K562 (cell line): ENCODE data around the gene SHISAL1. TPM values are rescaled to one million over a fixed set of nuclear protein-coding genes. Genes with fewer than 3 reads are reported as not detected.

Source experiments
- ATAC-seq: fragments of 200-7000 bp; cut with Tn5 transposase; 3 replicates; pipeline ENCODE4 v1.9.1; 2020; ENCODE audit warnings: moderate library complexity
- BruUV-seq: library from RNA; stranded (reverse); fragments of 400-500 nt; replicated peaks from 2 replicates; lab custom pipeline; 2021; lab: Mats Ljungman, UMichigan
- CTCF ChIA-PET: fragments of 300-600 bp; formaldehyde crosslinking; extraction: SDS; loops from one replicate; lab custom pipeline; 2021; ENCODE audit warnings: low intra/inter-chr PET ratio; lab: Yijun Ruan, JAX
- POLR2A ChIA-PET: fragments of 300-600, 350-650 bp; sonication (Branson Sonifier 250); formaldehyde crosslinking; extraction: SDS; loops from one replicate; lab custom pipeline; 2021; ENCODE audit warnings: antibody characterized with exemption, inconsistent platforms; lab: Yijun Ruan, JAX
- DNase-seq, 4 experiments: peaks; one replicate each; pipeline versions ENCODE4 v3.0.0 to v3.0.0-alpha.2; 2011 to 2018; ENCODE audit warnings: low spot score in 3 of 4, mixed read lengths in 3 of 4; ENCODE audit errors: extremely low read depth in 1 of 4
- FAIRE-seq: peaks from 2 replicates; lab custom pipeline; 2011; peaks lifted over from hg19 to GRCh38; lab: Jason Lieb, UNC
- H2AFZ ChIP-seq: 2 replicates; pipeline ENCODE4 v1.6.0; 2011; ENCODE audit warnings: low read depth, low read length, control low read depth, inconsistent platforms
- H3K27ac ChIP-seq: fragments of 200-600 bp; 3 replicates; pipeline ENCODE4 v1.8.0; 2011; ENCODE audit warnings: low read depth, mild to moderate bottlenecking, control low read depth, inconsistent platforms, low read length, moderate library complexity, mixed read lengths; ENCODE audit errors: extremely low read depth
- H3K27me3 ChIP-seq, 2 experiments: fragments of 300-600 bp in 1 of 2; 2 replicates in 1 of 2; 3 replicates in 1 of 2; pipeline versions ENCODE4 v1.6.0 to v1.8.0; 2011; ENCODE audit warnings: inconsistent platforms in 2 of 2, low read length in 2 of 2, mild to moderate bottlenecking in 1 of 2, mixed read lengths in 1 of 2, moderate library complexity in 1 of 2; ENCODE audit not compliant: control insufficient read depth in 2 of 2, insufficient read depth in 2 of 2
- H3K36me3 ChIP-seq: fragments of 300-600 bp; 3 replicates; pipeline ENCODE4 v1.8.0; 2011; ENCODE audit warnings: mild to moderate bottlenecking, low read length, inconsistent platforms; ENCODE audit not compliant: control insufficient read depth, insufficient read depth
- H3K4me1 ChIP-seq, 2 experiments: fragments of 200-600 bp in 1 of 2; replicated peaks in 1 of 2; 2 replicates in 1 of 2; 3 replicates in 1 of 2; pipeline versions ENCODE4 v1.5.1 to v1.8.0; 2011; ENCODE audit warnings: inconsistent platforms in 2 of 2, low read length in 2 of 2, mild to moderate bottlenecking in 1 of 2, mixed read lengths in 1 of 2, moderate library complexity in 1 of 2; ENCODE audit not compliant: control insufficient read depth in 2 of 2, insufficient read depth in 2 of 2
- H3K4me2 ChIP-seq: 2 replicates; pipeline ENCODE4 v1.6.1; 2011; ENCODE audit warnings: low read length, control low read depth, inconsistent platforms, mixed read lengths; ENCODE audit not compliant: insufficient read depth
- H3K4me3 ChIP-seq: fragments of 200-600 bp; sonication (generic), shearing (Covaris generic); 2 replicates; pipeline ENCODE4 v1.5.1; 2016; ENCODE audit warnings: control low read depth, inconsistent platforms
- H3K79me2 ChIP-seq: fragments of 200-600 bp; 3 replicates; pipeline ENCODE4 v1.8.0; 2011; ENCODE audit warnings: low read length, inconsistent platforms; ENCODE audit not compliant: control insufficient read depth, insufficient read depth
- H3K9ac ChIP-seq, 2 experiments: 2 replicates each; pipeline versions ENCODE4 v1.6.0 to v1.6.1; 2011; ENCODE audit warnings: low read depth in 2 of 2, low read length in 2 of 2, control low read depth in 1 of 2, inconsistent platforms in 1 of 2, mild to moderate bottlenecking in 1 of 2, mixed read lengths in 1 of 2; ENCODE audit not compliant: insufficient read depth in 1 of 2
- H3K9me1 ChIP-seq: one replicate; pipeline ENCODE4 v1.6.0; 2011; ENCODE audit warnings: inconsistent platforms, mild to moderate bottlenecking, low read length, moderate library complexity; ENCODE audit not compliant: control insufficient read depth, insufficient read depth
- H3K9me3 ChIP-seq: replicated peaks from 2 replicates; pipeline ENCODE4 v1.5.1; 2011; ENCODE audit warnings: low read depth, low read length, inconsistent platforms; ENCODE audit not compliant: control insufficient read depth, insufficient read depth
- H4K20me1 ChIP-seq: replicated peaks from 2 replicates; pipeline ENCODE4 v1.6.1; 2011; ENCODE audit warnings: low read length, inconsistent platforms, mixed read lengths; ENCODE audit not compliant: control insufficient read depth, insufficient read depth
- CHCHD3 ChIP-seq: fragments of 250-450 bp; sonication (Bioruptor Pico); IDR thresholded peaks from 2 replicates; pipeline ENCODE4 v2.1.2; 2022; ENCODE audit warnings: mild to moderate bottlenecking
- ELF4 ChIP-seq: fragments of 450-650 bp; formaldehyde crosslinking; IDR thresholded peaks from 2 replicates; pipeline ENCODE4 v1.4.0; 2022; ENCODE audit warnings: missing genetic modification characterization
- STAT5B ChIP-seq: fragments of 250-450 bp; sonication (Bioruptor Pico); IDR thresholded peaks from 2 replicates; pipeline ENCODE4 v1.8.0; 2021; ENCODE audit warnings: mild to moderate bottlenecking, inconsistent platforms
- ZNF444 ChIP-seq: fragments of 250-450 bp; sonication (Bioruptor Pico); IDR thresholded peaks from 2 replicates; pipeline ENCODE4 v1.4.0; 2020; ENCODE audit warnings: mild to moderate bottlenecking, moderate library complexity
- WGBS: fragments of 100-300 bp; shearing (Covaris generic); methylation state at CpG from one replicate; pipeline ENCODE4 v1.1.6; 2016; ENCODE audit warnings: low coverage, mixed read lengths; ENCODE audit not compliant: insufficient coverage; ENCODE audit errors: missing lambda C conversion rate; 5-methylcytosine and 5-hydroxymethylcytosine counted together
- in situ Hi-C: fragments of 300-500 bp; cut with MboI; formaldehyde crosslinking; loops from 4 replicates; pipeline ENCODE4 v1.15.0; 2018; ENCODE audit warnings: inconsistent platforms, mixed read lengths
- intact Hi-C: fragments of 100-400 bp; cut with micrococcal nuclease; formaldehyde crosslinking; loops from 2 replicates; pipeline ENCODE4 v1.14.2; 2022
- polyA plus RNA-seq, 8 experiments: library from polyadenylated mRNA; depleted of rRNA in 4 of 8; stranded (reverse) in 5 of 8; unstranded in 3 of 8; fragments of >200 nt; fragmentation: Nextera tagmentation in 2 of 8; fragmentation: Illumina TruSeq in 1 of 8; extraction: Ambion mirVana in 2 of 8; extraction: Trizol in 1 of 8; gene quantifications; 2 replicates each; pipeline versions ENCODE4 v1.2.1 to v1.2.3, GENCODE V29; 2011 to 2014; ENCODE audit warnings: inconsistent platforms in 1 of 8, missing spikeins in 1 of 8
- total RNA-seq, 7 experiments: library from RNA; depleted of rRNA in 6 of 7; stranded (reverse); fragments of >200 nt in 6 of 7; fragmentation: Illumina TruSeq in 2 of 7; extraction: Trizol in 2 of 7; gene quantifications; 2 replicates each; pipeline versions ENCODE4 v1.2.1 to v1.2.3, GENCODE V29; 2011 to 2021; ENCODE audit warnings: low replicate concordance in 1 of 7
- TF ChIP-seq, protein P1 (sequence below), 3 experiments: fragments of 200-800 bp in 1 of 3; sonication (Bioruptor generic) in 1 of 3; sonication (generic) in 1 of 3; formaldehyde crosslinking in 1 of 3; IDR thresholded peaks; 2 replicates each; pipeline versions ENCODE4 v1.6.1 to v1.8.0; 2016 to 2022; ENCODE audit warnings: mild to moderate bottlenecking in 2 of 3, missing compliant biosample characterization in 2 of 3, missing genetic modification characterization in 2 of 3, missing genetic modification reagents in 1 of 3
- TF ChIP-seq, protein P2 (sequence below), 2 experiments: fragments of 250-450 bp in 1 of 2; fragments of 450-650 bp in 1 of 2; sonication (Bioruptor Pico) in 1 of 2; IDR thresholded peaks; 2 replicates each; pipeline versions ENCODE4 v1.6.1 to v1.8.0; 2016 to 2021; ENCODE audit warnings: mild to moderate bottlenecking in 2 of 2, moderate library complexity in 2 of 2, missing compliant biosample characterization in 1 of 2, missing genetic modification characterization in 1 of 2
- TF ChIP-seq, protein P3 (sequence below): fragments of 200-800 bp; sonication (Bioruptor generic); IDR thresholded peaks from 2 replicates; pipeline ENCODE4 v1.6.1; 2016; ENCODE audit warnings: missing genetic modification characterization, missing compliant biosample characterization

SHISAL1 gene
- total and polyA plus RNA-seq, 9 of the 15 experiments (the other 6 are each of a cell fraction or from before 2014, with no cell fraction given): not detected

DNA sequence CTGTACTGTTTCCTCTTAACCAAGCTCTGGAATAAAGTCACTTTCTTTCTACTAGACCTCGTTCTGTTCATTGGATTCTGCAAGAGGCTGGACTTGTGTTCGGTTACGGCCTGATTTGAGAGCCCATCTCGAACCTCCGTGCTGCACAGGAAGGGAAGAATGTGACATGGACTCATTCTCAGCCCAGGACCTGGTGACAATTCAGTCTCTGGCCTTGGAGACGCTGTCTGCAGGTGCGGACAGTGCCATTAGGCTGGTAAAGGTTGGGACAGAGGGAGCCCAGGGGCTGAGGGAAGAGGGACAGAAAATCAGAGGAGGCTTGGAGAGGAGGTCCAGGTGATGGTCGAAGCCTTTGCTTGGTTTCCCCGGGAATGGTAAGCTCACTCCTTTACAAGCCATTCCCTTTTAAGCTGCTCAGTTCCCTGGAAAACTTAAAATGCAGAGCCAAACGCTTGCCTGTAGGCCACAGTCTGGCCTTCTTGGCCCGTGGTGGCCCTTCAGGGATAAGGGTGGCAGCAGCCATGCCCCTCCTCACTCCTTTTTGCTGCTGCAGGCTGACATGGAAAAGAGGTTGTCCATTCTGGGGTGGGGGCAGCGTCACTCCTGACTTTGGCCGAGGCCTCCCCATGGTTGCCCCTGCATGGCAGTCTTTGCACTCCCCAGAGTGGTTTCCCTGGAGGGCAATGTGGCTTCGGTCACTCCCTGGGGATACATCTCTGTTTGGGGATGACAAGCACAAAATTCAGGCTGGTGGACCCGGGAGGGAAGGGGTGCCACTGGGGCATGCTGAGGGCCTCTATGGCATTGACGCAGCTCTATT is 52.3 kb downstream of the SHISAL1 start:
- no peak for DNase-seq
- H3K9me3 ChIP-seq: no peaks in the 10 kb centered on the region
- CTCF ChIA-PET: no interaction called here
- no peaks in the 10 kb centered on the region for H3K79me2 ChIP-seq
- H3K36me3 ChIP-seq: no peaks in the 10 kb centered on the region
- peaks cover 0 to 9% of the 10 kb centered on the region in 2 experiments; a peak in 2 of 5 replicates for H3K4me1 ChIP-seq
- POLR2A ChIA-PET: no interaction called here
- no peak overlapping the region for H3K27ac ChIP-seq
- peaks cover 0 to 6% of the 10 kb centered on the region in 2 experiments; a peak in 1 of 5 replicates for H3K27me3 ChIP-seq
- FAIRE-seq: no peak
- H3K4me3 ChIP-seq: no peak overlapping the region
- no peaks in the 10 kb centered on the region for H3K9me1 ChIP-seq
- in situ Hi-C loops (no loop called here), intact Hi-C loops (no loop called here)
- 6% methylated on average over 12 of the region's 16 CpGs for WGBS
- no peaks in the 10 kb centered on the region for H4K20me1 ChIP-seq
- H2AFZ ChIP-seq: no peak overlapping the region
- ATAC-seq: no peak
- H3K4me2 ChIP-seq: no peak overlapping the region
- TF ChIP-seq STAT5B (CRISPR knock-in tag) (no peak), ELF4 (no peak), ZNF444 (CRISPR knock-in tag) (no peak), CHCHD3 (CRISPR knock-in tag) (no peak)
- TF ChIP-seq, protein P1, sequence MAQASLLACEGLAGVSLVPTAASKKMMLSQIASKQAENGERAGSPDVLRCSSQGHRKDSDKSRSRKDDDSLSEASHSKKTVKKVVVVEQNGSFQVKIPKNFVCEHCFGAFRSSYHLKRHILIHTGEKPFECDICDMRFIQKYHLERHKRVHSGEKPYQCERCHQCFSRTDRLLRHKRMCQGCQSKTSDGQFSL (CRISPR knock-in tag; IDR thresholded peaks at IDR 0.05): no peak
- TF ChIP-seq, protein P1 (tag; IDR thresholded peaks at IDR 0.05): no peak
- TF ChIP-seq, protein P2, sequence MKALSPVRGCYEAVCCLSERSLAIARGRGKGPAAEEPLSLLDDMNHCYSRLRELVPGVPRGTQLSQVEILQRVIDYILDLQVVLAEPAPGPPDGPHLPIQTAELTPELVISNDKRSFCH (CRISPR knock-in tag; IDR thresholded peaks at IDR 0.05): no peak
- TF ChIP-seq, protein P2 (tag; IDR thresholded peaks at IDR 0.05): no peak
- TF ChIP-seq, protein P3, sequence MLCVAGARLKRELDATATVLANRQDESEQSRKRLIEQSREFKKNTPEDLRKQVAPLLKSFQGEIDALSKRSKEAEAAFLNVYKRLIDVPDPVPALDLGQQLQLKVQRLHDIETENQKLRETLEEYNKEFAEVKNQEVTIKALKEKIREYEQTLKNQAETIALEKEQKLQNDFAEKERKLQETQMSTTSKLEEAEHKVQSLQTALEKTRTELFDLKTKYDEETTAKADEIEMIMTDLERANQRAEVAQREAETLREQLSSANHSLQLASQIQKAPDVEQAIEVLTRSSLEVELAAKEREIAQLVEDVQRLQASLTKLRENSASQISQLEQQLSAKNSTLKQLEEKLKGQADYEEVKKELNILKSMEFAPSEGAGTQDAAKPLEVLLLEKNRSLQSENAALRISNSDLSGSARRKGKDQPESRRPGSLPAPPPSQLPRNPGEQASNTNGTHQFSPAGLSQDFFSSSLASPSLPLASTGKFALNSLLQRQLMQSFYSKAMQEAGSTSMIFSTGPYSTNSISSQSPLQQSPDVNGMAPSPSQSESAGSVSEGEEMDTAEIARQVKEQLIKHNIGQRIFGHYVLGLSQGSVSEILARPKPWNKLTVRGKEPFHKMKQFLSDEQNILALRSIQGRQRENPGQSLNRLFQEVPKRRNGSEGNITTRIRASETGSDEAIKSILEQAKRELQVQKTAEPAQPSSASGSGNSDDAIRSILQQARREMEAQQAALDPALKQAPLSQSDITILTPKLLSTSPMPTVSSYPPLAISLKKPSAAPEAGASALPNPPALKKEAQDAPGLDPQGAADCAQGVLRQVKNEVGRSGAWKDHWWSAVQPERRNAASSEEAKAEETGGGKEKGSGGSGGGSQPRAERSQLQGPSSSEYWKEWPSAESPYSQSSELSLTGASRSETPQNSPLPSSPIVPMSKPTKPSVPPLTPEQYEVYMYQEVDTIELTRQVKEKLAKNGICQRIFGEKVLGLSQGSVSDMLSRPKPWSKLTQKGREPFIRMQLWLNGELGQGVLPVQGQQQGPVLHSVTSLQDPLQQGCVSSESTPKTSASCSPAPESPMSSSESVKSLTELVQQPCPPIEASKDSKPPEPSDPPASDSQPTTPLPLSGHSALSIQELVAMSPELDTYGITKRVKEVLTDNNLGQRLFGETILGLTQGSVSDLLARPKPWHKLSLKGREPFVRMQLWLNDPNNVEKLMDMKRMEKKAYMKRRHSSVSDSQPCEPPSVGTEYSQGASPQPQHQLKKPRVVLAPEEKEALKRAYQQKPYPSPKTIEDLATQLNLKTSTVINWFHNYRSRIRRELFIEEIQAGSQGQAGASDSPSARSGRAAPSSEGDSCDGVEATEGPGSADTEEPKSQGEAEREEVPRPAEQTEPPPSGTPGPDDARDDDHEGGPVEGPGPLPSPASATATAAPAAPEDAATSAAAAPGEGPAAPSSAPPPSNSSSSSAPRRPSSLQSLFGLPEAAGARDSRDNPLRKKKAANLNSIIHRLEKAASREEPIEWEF (CRISPR knock-in tag): no peak
- no peak overlapping the region for H3K9ac ChIP-seq
- BruUV-seq: no TSS peak
